Caco-2 (cell line): ENCODE results near the gene TTC33. TPM values are rescaled to one million over a fixed set of nuclear protein-coding genes. Genes with fewer than 3 reads are reported as not detected.
"Not testable (repeated sequence)": the region's sequence is repeated elsewhere in the genome, so short reads cannot be mapped to it uniquely, and the experiment has no call there.

ENCODE experiments used
- BruUV-seq: library from RNA; stranded (reverse); fragments of 400-500 nt; replicated peaks from 2 replicates; lab custom pipeline; 2021; lab: Mats Ljungman, UMichigan
- CTCF ChIA-PET: fragments of 300-600 bp; sonication (Branson Sonifier 250); formaldehyde crosslinking; loops from one replicate; lab custom pipeline; 2022; ENCODE audit warnings: antibody characterized with exemption; lab: Charles Lee
- POLR2A ChIA-PET: fragments of 300-600 bp; sonication (Branson Sonifier 250); formaldehyde crosslinking; loops from one replicate; lab custom pipeline; 2022; ENCODE audit warnings: antibody characterized with exemption; lab: Charles Lee
- DNase-seq, 2 experiments: peaks; one replicate each; pipeline versions ENCODE4 v3.0.0 to v3.0.0-alpha.2; 2020 to 2022
- H3K27me3 ChIP-seq: replicated peaks from 2 replicates; pipeline ENCODE4 v1.6.0; 2011; ENCODE audit warnings: low read length; ENCODE audit not compliant: control insufficient read depth, insufficient read depth
- H3K36me3 ChIP-seq: 2 replicates; pipeline ENCODE4 v1.5.1; 2011; ENCODE audit warnings: low read length; ENCODE audit not compliant: control insufficient read depth, insufficient read depth
- H3K4me1 ChIP-seq: fragments of 250-450 bp; sonication (Bioruptor Pico); 2 replicates; pipeline ENCODE4 v1.5.1; 2020; ENCODE audit warnings: mild to moderate bottlenecking
- H3K4me3 ChIP-seq: 2 replicates; pipeline ENCODE4 v1.5.1; 2011; ENCODE audit warnings: low read depth, mild to moderate bottlenecking, control low read depth, low read length
- H3K9me3 ChIP-seq: fragments of 250-450 bp; sonication (Bioruptor Pico); 2 replicates; pipeline ENCODE4 v1.5.1; 2020; ENCODE audit warnings: mild to moderate bottlenecking, moderate library complexity
- H3K27ac Mint-ChIP-seq: one replicate; pipeline ENCODE4 v1.8.0; 2022; ENCODE audit warnings: mixed read lengths; ENCODE audit not compliant: unreplicated experiment
- H3K27me3 Mint-ChIP-seq: one replicate; pipeline ENCODE4 v1.8.0; 2022; ENCODE audit warnings: mixed read lengths; ENCODE audit not compliant: insufficient read depth, unreplicated experiment
- H3K36me3 Mint-ChIP-seq: one replicate; pipeline ENCODE4 v1.8.0; 2022; ENCODE audit warnings: mild to moderate bottlenecking, mixed read lengths; ENCODE audit not compliant: insufficient read depth, unreplicated experiment
- H3K4me1 Mint-ChIP-seq: one replicate; pipeline ENCODE4 v1.8.0; 2022; ENCODE audit warnings: low read depth, mixed read lengths; ENCODE audit not compliant: unreplicated experiment
- H3K4me3 Mint-ChIP-seq: one replicate; pipeline ENCODE4 v1.8.0; 2022; ENCODE audit warnings: mild to moderate bottlenecking, moderate library complexity, mixed read lengths; ENCODE audit not compliant: unreplicated experiment
- H3K9me3 Mint-ChIP-seq: one replicate; pipeline ENCODE4 v1.8.0; 2022; ENCODE audit warnings: mixed read lengths; ENCODE audit not compliant: unreplicated experiment
- intact Hi-C: fragments of 100-400 bp; cut with micrococcal nuclease; formaldehyde crosslinking; loops from one replicate; pipeline ENCODE4 v1.10.0; 2022; ENCODE audit not compliant: unreplicated experiment
- total RNA-seq: library from RNA; stranded (reverse); gene quantifications from 2 replicates; pipeline ENCODE4 v1.2.3, GENCODE V29; 2022
- TF ChIP-seq, protein P1 (sequence below), 2 experiments: fragments of 200-600 bp in 1 of 2; IDR thresholded peaks; 1 replicate in 1 of 2; 2 replicates in 1 of 2; pipeline versions ENCODE4 v1.5.1 to v1.8.0; 2011 to 2022; ENCODE audit warnings: antibody characterized with exemption in 1 of 2, control low read depth in 1 of 2, inconsistent platforms in 1 of 2, low read depth in 1 of 2, low read length in 1 of 2, mild to moderate bottlenecking in 1 of 2, moderate library complexity in 1 of 2; ENCODE audit not compliant: insufficient read depth in 1 of 2, severe bottlenecking in 1 of 2, unreplicated experiment in 1 of 2

TTC33 gene
- total RNA-seq, 1 experiment from 2014 or later = 8.6 TPM

DNA sequence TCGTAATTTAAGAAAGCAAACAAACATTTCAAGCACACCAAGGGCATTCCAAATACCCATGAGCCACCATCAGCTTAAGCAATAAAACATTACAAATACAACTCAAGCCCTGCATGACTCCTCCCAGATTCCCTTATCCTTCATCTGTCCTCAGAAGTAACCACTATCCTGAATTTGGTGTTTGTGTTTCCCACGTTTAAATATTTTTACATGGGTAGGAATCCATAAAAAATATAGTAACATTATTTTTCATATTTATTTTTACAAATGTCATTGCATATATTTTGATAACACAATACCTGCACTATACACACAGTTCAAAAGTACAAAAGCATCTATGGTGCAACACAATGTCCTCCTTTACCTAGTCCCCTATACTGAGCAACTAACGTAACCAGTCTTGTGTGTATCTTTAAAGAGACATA, 36.0 kb upstream of the TTC33 start:
- Histone ChIP-seq H3K4me3 (no peak overlapping the region), H3K4me1 (peaks cover 28% of the 10 kb centered on the region), H3K9me3 (peaks cover 8% of the 10 kb centered on the region; the same call in 1 of the 2 replicates), H3K36me3 (no peaks in the 10 kb centered on the region), H3K27me3 (no peaks in the 10 kb centered on the region)
- POLR2A ChIA-PET = no interaction called here
- BruUV-seq = no TSS peak
- Mint-ChIP-seq H3K36me3 (peaks cover 32% of the 10 kb centered on the region), H3K4me3 (no peak overlapping the region), H3K9me3 (peaks cover 7% of the 10 kb centered on the region), H3K4me1 (peaks cover 24% of the 10 kb centered on the region), H3K27me3 (no peaks in the 10 kb centered on the region), H3K27ac (no peak overlapping the region)
- TF ChIP-seq, protein P1, sequence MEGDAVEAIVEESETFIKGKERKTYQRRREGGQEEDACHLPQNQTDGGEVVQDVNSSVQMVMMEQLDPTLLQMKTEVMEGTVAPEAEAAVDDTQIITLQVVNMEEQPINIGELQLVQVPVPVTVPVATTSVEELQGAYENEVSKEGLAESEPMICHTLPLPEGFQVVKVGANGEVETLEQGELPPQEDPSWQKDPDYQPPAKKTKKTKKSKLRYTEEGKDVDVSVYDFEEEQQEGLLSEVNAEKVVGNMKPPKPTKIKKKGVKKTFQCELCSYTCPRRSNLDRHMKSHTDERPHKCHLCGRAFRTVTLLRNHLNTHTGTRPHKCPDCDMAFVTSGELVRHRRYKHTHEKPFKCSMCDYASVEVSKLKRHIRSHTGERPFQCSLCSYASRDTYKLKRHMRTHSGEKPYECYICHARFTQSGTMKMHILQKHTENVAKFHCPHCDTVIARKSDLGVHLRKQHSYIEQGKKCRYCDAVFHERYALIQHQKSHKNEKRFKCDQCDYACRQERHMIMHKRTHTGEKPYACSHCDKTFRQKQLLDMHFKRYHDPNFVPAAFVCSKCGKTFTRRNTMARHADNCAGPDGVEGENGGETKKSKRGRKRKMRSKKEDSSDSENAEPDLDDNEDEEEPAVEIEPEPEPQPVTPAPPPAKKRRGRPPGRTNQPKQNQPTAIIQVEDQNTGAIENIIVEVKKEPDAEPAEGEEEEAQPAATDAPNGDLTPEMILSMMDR (IDR thresholded peaks at IDR 0.05; ENCODE audit: insufficient read depth in 1 of 2, low read depth in 1 of 2, low read length in 1 of 2, severe bottlenecking in 1 of 2, unreplicated experiment in 1 of 2) = no peak
- intact Hi-C loops = no loop called here
- no peak for DNase-seq
- CTCF ChIA-PET = no interaction called here

- Histone ChIP-seq H3K27me3 (no peaks in the 10 kb centered on the region), H3K9me3 (peaks cover 8% of the 10 kb centered on the region; the same call in 1 of the 2 replicates), H3K36me3 (no peaks in the 10 kb centered on the region), H3K4me3 (no peak overlapping the region), H3K4me1 (peaks cover 27% of the 10 kb centered on the region)
- intact Hi-C loops = no loop called here
- POLR2A ChIA-PET = no interaction called here
- BruUV-seq = no TSS peak
- DNase-seq = no peak
- CTCF ChIA-PET = no interaction called here
- peaks cover 22% of the 10 kb centered on the region for H3K4me1 Mint-ChIP-seq
- no peak overlapping the region for H3K27ac Mint-ChIP-seq
- H3K36me3 Mint-ChIP-seq = peaks cover 37% of the 10 kb centered on the region
- peaks cover 7% of the 10 kb centered on the region for H3K9me3 Mint-ChIP-seq
- H3K27me3 Mint-ChIP-seq = no peaks in the 10 kb centered on the region
- TF ChIP-seq, protein P1 (IDR thresholded peaks at IDR 0.05; ENCODE audit: insufficient read depth in 1 of 2, low read depth in 1 of 2, low read length in 1 of 2, severe bottlenecking in 1 of 2, unreplicated experiment in 1 of 2) = no peak
- no peak overlapping the region for H3K4me3 Mint-ChIP-seq
These were observed 35.3 kb upstream of the TTC33 start for GRCh38 chr5:40790947-40791593.

GRCh38 chr5:40788941-40789340, 33.2 kb upstream of the TTC33 start:
- intact Hi-C loops, H3K27me3 ChIP-seq, H3K27ac Mint-ChIP-seq, POLR2A ChIA-PET, BruUV-seq, H3K36me3 ChIP-seq, H3K9me3 ChIP-seq, H3K4me3 Mint-ChIP-seq, H3K27me3 Mint-ChIP-seq, H3K4me3 ChIP-seq, DNase-seq: not testable (repeated sequence)
- Mint-ChIP-seq H3K4me1 (peaks cover 32% of the 10 kb centered on the region), H3K9me3 (peaks cover 16% of the 10 kb centered on the region), H3K36me3 (peaks cover 39% of the 10 kb centered on the region)
- peaks cover 36% of the 10 kb centered on the region for H3K4me1 ChIP-seq
- CTCF ChIA-PET = interaction anchor here (1.1 kb wide), 1 partner anchor 9 kb away, joined by 3 read pairs; the partner anchor contains the start of gene PRKAA1
